Glomerular visceral epithelial cell (primary cell): ENCODE data around the gene CATSPER3.

ENCODE experiments used
- DNase-seq: peaks from one replicate; pipeline ENCODE4 v3.0.0-alpha.2; 2016; ENCODE audit errors: extremely low spot score

The CATSPER3 gene

GRCh38 chr5:134967607-134968006, at the start of gene CATSPER3:
Gene CATSPER3 (plus strand): TSS chr5:134967907. CDS start chr5:134967992, 85 bp downstream.
- no peak for DNase-seq

- DNase-seq = no peak
These were observed 48.8 kb upstream of the CATSPER3 start for GRCh38 chr5:134918861-134919260.

- DNase-seq = no peak
These were observed 46.7 kb upstream of the CATSPER3 start for GRCh38 chr5:134920848-134921575.

- no peak for DNase-seq
These were observed 35.2 kb upstream of the CATSPER3 start for GRCh38 chr5:134932508-134932907.

- DNase-seq = no peak
These were observed 33.5 kb upstream of the CATSPER3 start for GRCh38 chr5:134934202-134934601.

- DNase-seq = no peak
These were observed 31.8 kb upstream of the CATSPER3 start for GRCh38 chr5:134935711-134936602.

- DNase-seq = no peak
These were observed 30.2 kb upstream of the CATSPER3 start for GRCh38 chr5:134937526-134937925.

GRCh38 chr5:134938030-134938429, 29.7 kb upstream of the CATSPER3 start:
- no peak for DNase-seq

- no peak for DNase-seq
These were observed 28.2 kb upstream of the CATSPER3 start for GRCh38 chr5:134939500-134939899.

- DNase-seq = no peak
These were observed 24.2 kb upstream of the CATSPER3 start for GRCh38 chr5:134943547-134943946.

GRCh38 chr5:134944630-134945029, 23.1 kb upstream of the CATSPER3 start:
- no peak for DNase-seq

GRCh38 chr5:134945041-134945440, 22.7 kb upstream of the CATSPER3 start:
- no peak for DNase-seq

- peak; percentile 14 for DNase-seq
These were observed 18.8 kb upstream of the CATSPER3 start for GRCh38 chr5:134948911-134949310.

GRCh38 chr5:134949316-134949715, 18.4 kb upstream of the CATSPER3 start:
- no peak for DNase-seq

- DNase-seq = no peak
These were observed 9.6 kb upstream of the CATSPER3 start for GRCh38 chr5:134957920-134958608.

- DNase-seq = no peak
These were observed 9.0 kb upstream of the CATSPER3 start for GRCh38 chr5:134958755-134959154.

GRCh38 chr5:134963098-134963497, 4.6 kb upstream of the CATSPER3 start:
- no peak for DNase-seq

- DNase-seq = no peak
These were observed 3.1 kb upstream of the CATSPER3 start for GRCh38 chr5:134964359-134965270.

GRCh38 chr5:134965271-134965825, 2.4 kb upstream of the CATSPER3 start:
- DNase-seq = no peak

- no peak for DNase-seq
These were observed 348 bp downstream of the CATSPER3 start for GRCh38 chr5:134968055-134968454.

- DNase-seq = no peak
These were observed 1.5 kb downstream of the CATSPER3 start for GRCh38 chr5:134969166-134969565.
